Measurements from ENCODE around the gene CCDC78.

Gene CCDC78

DNA sequence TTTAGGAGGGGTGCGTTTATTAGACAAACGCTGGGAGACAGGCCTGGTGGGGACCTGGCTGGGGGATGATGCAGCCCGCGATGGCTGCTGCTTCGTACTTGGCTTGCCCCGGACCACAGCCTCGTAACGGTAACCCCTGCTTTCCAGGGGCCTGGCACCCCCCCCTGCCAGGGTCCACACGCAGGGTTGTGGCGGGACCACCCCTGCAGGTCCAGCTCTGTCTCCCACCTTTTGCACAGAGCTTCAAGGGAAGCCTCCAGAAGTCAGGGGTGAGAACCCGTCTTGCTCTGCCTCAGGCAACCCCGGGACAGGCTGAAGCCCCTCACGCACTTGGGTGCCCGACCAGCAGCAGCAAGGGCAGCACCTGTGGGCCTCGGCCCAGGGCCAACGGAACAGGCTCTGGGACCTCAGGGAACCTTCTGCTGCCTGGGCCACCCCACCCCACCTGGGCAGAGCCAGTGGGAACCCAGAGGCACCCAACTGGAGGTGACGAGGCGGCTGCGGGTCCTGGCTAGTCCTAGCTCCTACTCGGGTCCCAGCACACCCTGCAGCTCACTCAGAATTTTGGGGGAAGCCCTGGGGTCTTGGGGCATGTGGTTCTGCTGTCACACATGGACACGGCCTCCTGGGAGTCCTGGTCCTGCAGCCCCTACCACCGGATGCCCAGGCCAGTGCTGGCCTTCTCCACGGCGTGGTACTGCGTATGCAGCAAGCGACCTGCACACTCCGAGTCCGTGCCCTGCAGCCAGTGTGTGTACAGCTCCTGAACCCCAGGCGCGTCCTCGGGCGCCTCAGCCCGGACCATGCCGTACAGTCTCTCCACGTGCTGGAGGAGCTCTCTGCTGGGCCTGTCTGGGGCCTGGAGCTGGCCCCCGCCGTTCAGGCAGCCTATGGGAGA lies 3.8 kb upstream of the CCDC78 start:
- Histone ChIP-seq H3F3A (ENCODE audit: insufficient read depth) (peaks cover 20% of the 10 kb centered on the region), H2AFZ (ENCODE audit: low read depth, low read length, severe bottlenecking) (no peak overlapping the region), H3K9ac (ENCODE audit: low read length) (no peak overlapping the region), H3K4me2 (ENCODE audit: low read depth, low read length, poor library complexity, severe bottlenecking) (peak overlapping the region; percentile 85), H3K9me2 (replicated peaks; ENCODE audit: insufficient read depth, low read length) (no peaks in the 10 kb centered on the region), H3K27ac (ENCODE audit: low read depth, low read length) (no peak overlapping the region), H3K27me3 (ENCODE audit: low read length) (no peaks in the 10 kb centered on the region), H3K4me3 (ENCODE audit: insufficient read depth, low read length, poor library complexity, severe bottlenecking) (no peak overlapping the region), H3K9me3 (ENCODE audit: insufficient read depth, low read length) (no peaks in the 10 kb centered on the region), H3K36me3 (ENCODE audit: low read length) (no peaks in the 10 kb centered on the region), H4K20me1 (ENCODE audit: low read depth, low read length) (no peaks in the 10 kb centered on the region), H3K79me2 (ENCODE audit: insufficient read depth, low read length) (no peaks in the 10 kb centered on the region)
- TF ChIP-seq, protein P1, sequence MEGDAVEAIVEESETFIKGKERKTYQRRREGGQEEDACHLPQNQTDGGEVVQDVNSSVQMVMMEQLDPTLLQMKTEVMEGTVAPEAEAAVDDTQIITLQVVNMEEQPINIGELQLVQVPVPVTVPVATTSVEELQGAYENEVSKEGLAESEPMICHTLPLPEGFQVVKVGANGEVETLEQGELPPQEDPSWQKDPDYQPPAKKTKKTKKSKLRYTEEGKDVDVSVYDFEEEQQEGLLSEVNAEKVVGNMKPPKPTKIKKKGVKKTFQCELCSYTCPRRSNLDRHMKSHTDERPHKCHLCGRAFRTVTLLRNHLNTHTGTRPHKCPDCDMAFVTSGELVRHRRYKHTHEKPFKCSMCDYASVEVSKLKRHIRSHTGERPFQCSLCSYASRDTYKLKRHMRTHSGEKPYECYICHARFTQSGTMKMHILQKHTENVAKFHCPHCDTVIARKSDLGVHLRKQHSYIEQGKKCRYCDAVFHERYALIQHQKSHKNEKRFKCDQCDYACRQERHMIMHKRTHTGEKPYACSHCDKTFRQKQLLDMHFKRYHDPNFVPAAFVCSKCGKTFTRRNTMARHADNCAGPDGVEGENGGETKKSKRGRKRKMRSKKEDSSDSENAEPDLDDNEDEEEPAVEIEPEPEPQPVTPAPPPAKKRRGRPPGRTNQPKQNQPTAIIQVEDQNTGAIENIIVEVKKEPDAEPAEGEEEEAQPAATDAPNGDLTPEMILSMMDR (IDR thresholded peaks at IDR 0.05; ENCODE audit: insufficient read depth, low read length, poor library complexity, severe bottlenecking) = no peak

DNA sequence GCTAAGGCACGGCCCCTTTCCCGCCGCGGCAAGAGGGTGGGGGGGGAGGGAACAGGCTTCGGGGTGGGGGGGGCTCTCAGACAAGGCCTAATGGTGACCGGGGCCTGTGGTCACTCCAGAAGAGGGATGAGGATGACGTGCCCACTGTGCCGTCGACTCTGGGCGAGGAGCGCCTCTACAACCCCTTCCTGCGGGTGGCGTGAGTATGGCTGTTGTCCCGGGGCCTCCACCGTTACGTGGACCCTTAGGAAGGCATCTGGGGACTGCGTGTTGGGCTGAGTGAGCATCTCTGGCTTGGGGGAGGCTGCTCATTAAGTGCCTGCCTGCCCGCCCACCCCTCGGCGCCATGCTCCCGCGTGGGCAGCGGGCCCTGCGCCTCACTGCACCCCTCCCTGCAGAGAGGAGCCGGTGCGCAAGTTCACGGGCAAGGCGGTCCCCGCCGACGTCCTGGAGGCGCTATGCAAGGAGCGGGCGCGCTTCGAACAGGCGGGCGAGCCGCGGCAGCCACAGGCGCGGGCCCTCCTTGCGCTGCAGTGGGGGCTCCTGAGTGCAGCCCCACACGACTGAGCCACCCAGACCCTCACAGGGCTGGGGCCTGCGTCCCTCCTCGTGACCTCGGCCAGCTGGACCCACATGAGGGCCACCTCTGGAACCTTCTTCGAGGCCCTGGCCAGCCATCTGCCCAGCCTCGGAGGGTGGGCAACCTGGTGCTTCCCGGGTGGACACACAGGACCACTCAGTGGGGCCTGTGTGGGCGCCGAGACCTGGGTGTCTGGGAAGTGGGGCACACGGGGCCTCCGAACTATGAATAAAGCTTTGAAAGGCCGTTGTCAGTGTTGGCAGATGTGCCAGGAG lies 2.9 kb upstream of the CCDC78 start:
- no peaks in the 10 kb centered on the region for H3K79me2 ChIP-seq (ENCODE audit: insufficient read depth, low read length)
- H3F3A ChIP-seq (ENCODE audit: insufficient read depth) = peaks cover 20% of the 10 kb centered on the region
- H3K4me3 ChIP-seq (ENCODE audit: insufficient read depth, low read length, poor library complexity, severe bottlenecking) = peak overlapping the region; percentile 86
- TF ChIP-seq, protein P1 (IDR thresholded peaks at IDR 0.05; ENCODE audit: insufficient read depth, low read length, poor library complexity, severe bottlenecking) = no peak
- no peak for TF ChIP-seq EZH2phosphoT487 (conservative IDR thresholded peaks at IDR 0.05; ENCODE audit: low read length)
- H3K36me3 ChIP-seq (ENCODE audit: low read length) = no peaks in the 10 kb centered on the region
- no peaks in the 10 kb centered on the region for H3K27me3 ChIP-seq (ENCODE audit: low read length)
- H2AFZ ChIP-seq (ENCODE audit: low read depth, low read length, severe bottlenecking) = no peak overlapping the region
- H3K9me2 ChIP-seq (replicated peaks; ENCODE audit: insufficient read depth, low read length) = no peaks in the 10 kb centered on the region
- H3K9me3 ChIP-seq (ENCODE audit: insufficient read depth, low read length) = no peaks in the 10 kb centered on the region
- H3K9ac ChIP-seq (ENCODE audit: low read length) = peak overlapping the region; percentile 84
- no peaks in the 10 kb centered on the region for H4K20me1 ChIP-seq (ENCODE audit: low read depth, low read length)
- peak overlapping the region; percentile 75 for H3K27ac ChIP-seq (ENCODE audit: low read depth, low read length)
- peak overlapping the region; percentile 85 for H3K4me2 ChIP-seq (ENCODE audit: low read depth, low read length, poor library complexity, severe bottlenecking)

DNA sequence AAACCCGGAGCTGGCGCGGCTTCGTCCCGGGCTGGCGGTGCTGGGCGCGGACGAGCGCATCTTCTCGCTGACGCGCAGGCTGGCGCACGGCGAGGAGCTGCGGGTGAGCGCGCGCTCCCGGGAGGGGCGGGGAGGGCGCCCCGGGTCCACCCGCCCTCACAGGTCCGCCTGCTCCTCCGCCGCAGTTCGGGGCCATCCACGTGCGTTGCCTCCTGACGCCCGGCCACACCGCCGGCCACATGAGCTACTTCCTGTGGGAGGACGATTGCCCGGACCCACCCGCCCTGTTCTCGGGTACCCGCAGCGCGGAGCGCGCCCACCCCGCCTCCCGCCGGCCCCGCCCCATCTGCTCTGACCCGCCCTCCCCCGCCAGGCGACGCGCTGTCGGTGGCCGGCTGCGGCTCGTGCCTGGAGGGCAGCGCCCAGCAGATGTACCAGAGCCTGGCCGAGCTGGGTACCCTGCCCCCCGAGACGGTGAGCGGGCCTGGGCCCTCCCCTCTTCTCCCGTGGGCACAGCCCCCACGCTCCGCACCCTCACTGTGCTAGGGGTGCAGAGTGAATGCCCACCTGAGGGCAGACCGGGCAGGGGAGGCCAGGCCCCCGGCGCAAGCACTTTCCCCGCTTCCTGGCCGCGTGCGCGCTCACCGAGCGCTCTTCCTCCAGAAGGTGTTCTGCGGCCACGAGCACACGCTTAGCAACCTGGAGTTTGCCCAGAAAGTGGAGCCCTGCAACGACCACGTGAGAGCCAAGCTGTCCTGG lies 2.1 kb upstream of the CCDC78 start:
- H3K9me3 ChIP-seq (ENCODE audit: insufficient read depth, low read length) = no peaks in the 10 kb centered on the region
- peak overlapping the region; percentile 85 for H3K4me2 ChIP-seq (ENCODE audit: low read depth, low read length, poor library complexity, severe bottlenecking)

More for the DNA sequence above, 2.1 kb upstream of the CCDC78 start:
- TF ChIP-seq EZH2phosphoT487 (conservative IDR thresholded peaks at IDR 0.05; ENCODE audit: low read length) = no peak
- TF ChIP-seq, protein P1 (IDR thresholded peaks at IDR 0.05; ENCODE audit: insufficient read depth, low read length, poor library complexity, severe bottlenecking) = no peak
- H3K27me3 ChIP-seq (ENCODE audit: low read length) = no peaks in the 10 kb centered on the region
- peak overlapping the region; percentile 75 for H3K27ac ChIP-seq (ENCODE audit: low read depth, low read length)
- peak overlapping the region; percentile 86 for H3K4me3 ChIP-seq (ENCODE audit: insufficient read depth, low read length, poor library complexity, severe bottlenecking)
- no peaks in the 10 kb centered on the region for H3K36me3 ChIP-seq (ENCODE audit: low read length)
- no peaks in the 10 kb centered on the region for H3K9me2 ChIP-seq (replicated peaks; ENCODE audit: insufficient read depth, low read length)
- H3F3A ChIP-seq (ENCODE audit: insufficient read depth) = peaks cover 20% of the 10 kb centered on the region
- H3K79me2 ChIP-seq (ENCODE audit: insufficient read depth, low read length) = no peaks in the 10 kb centered on the region
- H3K9ac ChIP-seq (ENCODE audit: low read length) = peak overlapping the region; percentile 84
- H2AFZ ChIP-seq (ENCODE audit: low read depth, low read length, severe bottlenecking) = peak overlapping the region; percentile 56
- no peaks in the 10 kb centered on the region for H4K20me1 ChIP-seq (ENCODE audit: low read depth, low read length)
